HG03575 (cell line): ENCODE results near the gene ZNF383.
"Not testable (repeated sequence)": the region's sequence is repeated elsewhere in the genome, so short reads cannot be mapped to it uniquely, and the experiment has no call there.

Source experiments
- ATAC-seq: cut with Tn5 transposase; IDR thresholded peaks from one replicate; pipeline ENCODE4 v1.9.1; 2021; ENCODE audit not compliant: unreplicated experiment, insufficient number of reproducible peaks, low FRiP score; ENCODE audit errors: extremely low read depth

Gene ZNF383

DNA sequence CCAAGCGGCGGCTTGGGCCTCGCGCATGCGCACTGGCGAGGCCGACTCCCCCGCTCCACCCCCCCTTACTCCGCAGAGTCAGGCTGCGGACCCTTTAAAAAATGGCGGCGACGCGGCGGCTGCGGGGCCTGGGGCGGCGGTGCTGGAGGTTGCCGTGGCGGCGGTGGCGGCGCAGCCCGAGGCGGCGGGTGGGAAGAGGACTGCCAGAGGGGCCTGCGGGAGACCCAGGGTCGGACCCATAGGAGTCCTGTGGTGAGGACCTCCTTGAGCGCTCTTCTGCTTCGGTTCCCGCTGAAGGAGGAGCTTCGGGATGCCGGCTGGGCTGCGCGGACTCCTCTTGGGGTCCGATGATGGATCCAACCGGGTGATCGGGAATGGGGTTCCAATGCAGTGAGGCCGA, 71.2 kb downstream of the ZNF383 start:
- ATAC-seq: not testable (repeated sequence)

DNA sequence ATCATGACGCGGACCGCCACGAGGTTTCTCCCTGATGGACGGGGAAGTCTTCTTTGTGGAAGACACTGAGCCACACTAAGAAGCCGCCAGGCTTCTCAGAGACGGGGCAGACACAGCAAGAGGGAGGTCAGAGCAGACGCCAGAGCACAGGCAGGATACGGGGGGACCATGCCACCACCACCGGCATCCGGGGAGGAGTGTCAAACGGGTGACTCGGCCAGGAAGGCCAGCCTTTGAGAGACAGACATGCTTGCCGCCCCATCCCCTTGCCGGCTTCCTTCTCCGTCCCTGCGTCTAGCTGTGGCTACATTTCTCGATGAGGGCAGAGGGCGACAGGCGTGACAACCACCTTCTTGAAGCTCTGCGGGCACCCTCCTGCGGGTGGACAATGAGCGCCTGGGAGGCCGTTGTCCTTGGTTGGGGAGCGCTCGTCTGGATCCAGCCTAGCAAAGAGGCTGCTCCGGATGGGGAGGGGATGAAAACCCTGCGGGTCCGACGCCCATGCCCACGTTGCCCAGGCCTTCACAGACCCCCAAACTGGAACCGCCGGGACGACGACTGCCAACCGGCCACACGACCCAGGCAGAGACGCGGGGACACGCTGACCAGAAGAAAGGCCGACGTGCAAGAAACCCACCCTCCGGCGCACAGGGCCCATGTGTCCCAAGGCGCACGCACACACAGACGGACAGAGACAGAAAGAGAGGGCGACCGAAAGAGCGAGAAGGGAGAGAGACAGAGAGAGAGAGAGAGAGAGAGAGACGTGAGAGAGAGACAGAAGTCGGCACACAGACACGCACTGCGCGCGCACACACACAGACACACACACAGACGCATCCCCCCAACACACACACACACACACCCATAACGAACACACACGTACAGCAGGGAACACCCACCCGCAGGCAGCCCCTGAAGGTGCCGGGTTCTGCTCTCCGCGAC, 75.3 kb downstream of the ZNF383 start:
- not testable (repeated sequence) for ATAC-seq

- ATAC-seq: not testable (repeated sequence)
These were observed 76.2 kb downstream of the ZNF383 start for GRCh38 chr19:37294246-37294645.
